Neuronal stem cell (in vitro differentiated cells): ENCODE data around the gene THUMPD3.

ENCODE experiments used
- DNase-seq: peaks from one replicate; pipeline ENCODE4 v3.0.0-alpha.2; 2013; ENCODE audit warnings: low spot score
- H2AFZ ChIP-seq: one replicate; pipeline ENCODE4 v1.6.1; 2013; ENCODE audit warnings: mild to moderate bottlenecking, low read length, inconsistent platforms
- H2AK5ac ChIP-seq: 2 replicates; pipeline ENCODE4 v1.6.1; 2013; ENCODE audit warnings: low read depth, mild to moderate bottlenecking, inconsistent platforms, low read length, moderate library complexity, mixed read lengths
- H2BK120ac ChIP-seq: 2 replicates; pipeline ENCODE4 v1.6.1; 2013; ENCODE audit warnings: low read depth, mild to moderate bottlenecking, inconsistent platforms, low read length, moderate library complexity, mixed read lengths
- H2BK12ac ChIP-seq: one replicate; pipeline ENCODE4 v1.6.1; 2013; ENCODE audit warnings: low read length, inconsistent platforms
- H2BK15ac ChIP-seq: 2 replicates; pipeline ENCODE4 v1.6.1; 2013; ENCODE audit warnings: mild to moderate bottlenecking, low read length, inconsistent platforms, mixed read lengths
- H2BK5ac ChIP-seq: one replicate; pipeline ENCODE4 v1.6.1; 2013; ENCODE audit warnings: inconsistent platforms, mild to moderate bottlenecking, low read length, moderate library complexity
- H3K14ac ChIP-seq: one replicate; pipeline ENCODE4 v1.6.1; 2013; ENCODE audit warnings: low read length, inconsistent platforms
- H3K18ac ChIP-seq: 2 replicates; pipeline ENCODE4 v1.6.1; 2013; ENCODE audit warnings: low read length, inconsistent platforms
- H3K23ac ChIP-seq: 2 replicates; pipeline ENCODE4 v1.6.1; 2013; ENCODE audit warnings: low read depth, mild to moderate bottlenecking, mixed read lengths, low read length, inconsistent platforms; ENCODE audit not compliant: poor library complexity
- H3K27ac ChIP-seq: replicated peaks from 3 replicates; pipeline ENCODE4 v1.5.1; 2013; ENCODE audit warnings: low read length, inconsistent platforms
- H3K27me3 ChIP-seq, 3 experiments: 2 replicates each; pipeline ENCODE4 v1.6.1; 2013; ENCODE audit warnings: low read length in 3 of 3, mild to moderate bottlenecking in 2 of 3, inconsistent platforms in 1 of 3, low read depth in 1 of 3, mixed read lengths in 1 of 3, moderate library complexity in 1 of 3; ENCODE audit not compliant: control insufficient read depth in 3 of 3, insufficient read depth in 3 of 3
- H3K36me3 ChIP-seq, 2 donors: replicated peaks in 1 of 2; 2 replicates each; pipeline ENCODE4 v1.6.1; 2013; ENCODE audit warnings: low read length in 2 of 2; ENCODE audit not compliant: control insufficient read depth in 2 of 2, insufficient read depth in 2 of 2
- H3K4ac ChIP-seq: 2 replicates; pipeline ENCODE4 v1.6.1; 2013; ENCODE audit warnings: inconsistent platforms, mild to moderate bottlenecking, low read length, moderate library complexity
- H3K4me1 ChIP-seq, 2 donors: 1 replicate in 1 of 2; 2 replicates in 1 of 2; pipeline ENCODE4 v1.6.1; 2013; ENCODE audit warnings: low read length in 2 of 2, low read depth in 1 of 2; ENCODE audit not compliant: control insufficient read depth in 2 of 2, insufficient read depth in 1 of 2
- H3K4me2 ChIP-seq: one replicate; pipeline ENCODE4 v1.6.1; 2013; ENCODE audit warnings: mild to moderate bottlenecking, low read length, inconsistent platforms; ENCODE audit not compliant: insufficient read depth, poor library complexity, severe bottlenecking
- H3K4me3 ChIP-seq, 2 donors: 2 replicates each; pipeline ENCODE4 v1.5.1; 2013; ENCODE audit warnings: low read length in 2 of 2, mild to moderate bottlenecking in 2 of 2, inconsistent platforms in 1 of 2, moderate library complexity in 1 of 2
- H3K79me1 ChIP-seq: one replicate; pipeline ENCODE4 v1.6.1; 2013; ENCODE audit warnings: low read depth, mild to moderate bottlenecking, inconsistent platforms, low read length, moderate library complexity
- H3K9ac ChIP-seq: one replicate; pipeline ENCODE4 v1.6.1; 2013; ENCODE audit warnings: mild to moderate bottlenecking, low read depth, low read length, inconsistent platforms; ENCODE audit not compliant: poor library complexity
- H3K9me3 ChIP-seq, 2 donors: replicated peaks in 1 of 2; 2 replicates each; pipeline versions ENCODE3 to v1.6.1; 2013; ENCODE audit warnings: low read length in 2 of 2, mild to moderate bottlenecking in 2 of 2, inconsistent platforms in 1 of 2, low read depth in 1 of 2, mixed read lengths in 1 of 2, moderate library complexity in 1 of 2; ENCODE audit not compliant: control insufficient read depth in 2 of 2, insufficient read depth in 1 of 2
- H4K8ac ChIP-seq: one replicate; pipeline ENCODE4 v1.6.1; 2013; ENCODE audit warnings: low read depth, mild to moderate bottlenecking, inconsistent platforms, low read length, moderate library complexity
- H4K91ac ChIP-seq: one replicate; pipeline ENCODE4 v1.6.1; 2013; ENCODE audit warnings: low read length, low read depth, mild to moderate bottlenecking, inconsistent platforms; ENCODE audit not compliant: poor library complexity
- WGBS, 2 donors: extraction: QIAGEN DNeasy Blood & Tissue Kit; methylation state at CpG; one replicate each; pipeline ENCODE4 v1.1.7; 2013; ENCODE audit warnings: missing lambda C conversion rate in 2 of 2, mixed read lengths in 1 of 2; ENCODE audit not compliant: insufficient read length in 2 of 2, insufficient replicate concordance in 1 of 2; ENCODE audit errors: extremely low coverage in 2 of 2; 5-methylcytosine and 5-hydroxymethylcytosine counted together

Gene THUMPD3

DNA sequence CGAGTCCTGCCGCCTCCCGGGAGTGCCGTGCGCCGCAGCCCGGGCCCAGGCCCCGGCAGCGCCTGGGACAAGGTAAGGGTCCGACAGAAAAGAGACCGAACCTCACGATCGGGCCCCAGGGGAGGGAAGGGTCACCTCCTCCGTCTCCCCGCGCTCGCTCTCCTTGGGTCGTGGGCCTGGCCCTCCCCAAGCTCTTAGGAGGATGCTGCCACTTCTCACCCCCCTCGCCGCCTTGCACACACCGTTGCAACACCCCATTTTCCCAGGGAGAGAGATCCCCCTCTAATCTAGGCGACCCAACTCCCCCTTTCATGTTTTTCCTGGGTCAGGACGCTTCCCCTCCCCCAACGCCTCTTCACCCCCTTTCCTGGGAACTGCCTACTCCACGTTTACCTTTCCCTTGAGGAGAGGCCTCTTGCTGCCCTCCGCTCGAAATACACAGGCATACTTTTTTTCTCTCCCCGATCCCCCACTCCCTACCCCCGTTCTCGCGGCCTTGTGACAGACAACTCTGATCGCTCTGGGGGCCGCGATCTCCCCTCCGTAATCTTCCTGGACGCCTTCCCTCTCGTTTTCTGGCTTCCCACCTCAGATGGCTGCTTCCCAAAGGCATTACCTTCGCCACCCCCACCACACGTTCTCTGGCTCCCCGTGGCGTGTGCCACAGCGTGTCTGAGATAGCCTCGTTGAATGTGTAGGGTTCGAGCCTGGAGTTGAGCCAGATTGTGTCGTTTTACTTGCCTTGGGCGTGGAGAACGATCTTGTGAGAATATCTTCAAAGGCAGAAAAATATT is 35.2 kb downstream of the THUMPD3 start:
- Histone ChIP-seq H3K18ac (peak overlapping the region; percentile 99), H3K36me3 (peaks cover 2 to 28% of the 10 kb centered on the region in 2 donors), H3K4ac (peak overlapping the region; percentile 56), H3K27ac (peak overlapping the region; percentile 96), H2BK12ac (peak overlapping the region; percentile 14), H3K9me3 (no peaks in the 10 kb centered on the region), H2BK120ac (peak overlapping the region; percentile 57), H3K27me3 (no peaks in the 10 kb centered on the region), H3K23ac (peak overlapping the region; percentile 94), H2AK5ac (peak overlapping the region; percentile 97), H4K91ac (no peak overlapping the region), H3K4me2 (peak overlapping the region; percentile 48), H3K4me1 (peaks cover 4 to 39% of the 10 kb centered on the region in 2 donors), H3K4me3 (peak overlapping the region; percentile 88 to 93), H3K14ac (peak overlapping the region; percentile 3), H4K8ac (no peak overlapping the region), H2AFZ (no peak overlapping the region), H2BK15ac (peak overlapping the region; percentile 70), H3K9ac (peak overlapping the region; percentile 99), H3K79me1 (no peaks in the 10 kb centered on the region), H2BK5ac (peak overlapping the region; percentile 21)
- WGBS, 2 donors, result no CpG with 5 or more reads among the region's 47 CpGs
- peak; percentile 38 for DNase-seq

DNA sequence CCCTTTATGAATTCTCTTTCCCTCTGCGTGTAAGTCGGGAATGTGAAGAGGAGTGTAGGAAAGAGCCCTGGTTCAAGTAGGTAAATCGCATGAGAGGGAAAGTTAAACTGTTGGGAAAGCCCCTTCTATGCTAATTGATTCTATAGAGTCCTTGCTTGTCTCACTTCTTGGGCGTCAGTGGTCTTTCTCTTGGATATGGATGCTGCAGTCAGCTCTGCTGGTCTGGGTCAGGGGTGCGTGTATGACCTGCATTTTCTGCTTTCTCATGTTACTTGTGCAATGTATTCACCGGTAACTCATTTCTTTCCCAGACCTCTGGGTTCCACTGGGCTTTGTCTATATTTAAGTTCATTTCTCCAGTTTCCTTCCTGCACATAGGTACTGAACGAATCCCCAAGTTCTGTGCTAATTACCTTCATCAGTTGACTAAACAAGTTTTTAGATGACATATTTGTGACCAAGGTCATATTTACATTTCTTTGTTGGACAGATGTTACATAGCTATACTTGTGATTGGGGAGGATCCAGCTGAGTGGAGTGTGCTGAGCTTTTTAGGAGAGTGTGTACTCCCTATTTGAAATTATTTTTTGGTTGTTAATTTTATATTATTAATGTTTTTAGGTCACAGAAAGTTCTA is 36.0 kb downstream of the THUMPD3 start:
- H3K4me3 ChIP-seq, result peak overlapping the region; percentile 88 to 93
- H4K8ac ChIP-seq, result no peak overlapping the region
- H4K91ac ChIP-seq, result no peak overlapping the region
- no peak overlapping the region for H2AFZ ChIP-seq
- H3K27me3 ChIP-seq, result no peaks in the 10 kb centered on the region
- peaks cover 0 to 21% of the 10 kb centered on the region in 2 donors for H3K36me3 ChIP-seq
- H2BK5ac ChIP-seq, result peak overlapping the region; percentile 21
- H3K27ac ChIP-seq, result peak overlapping the region; percentile 96
- no peak overlapping the region for H2BK15ac ChIP-seq
- H3K18ac ChIP-seq, result no peak overlapping the region
- H3K79me1 ChIP-seq, result no peaks in the 10 kb centered on the region
- no peaks in the 10 kb centered on the region for H3K9me3 ChIP-seq
- no peak overlapping the region for H2BK12ac ChIP-seq
- WGBS, 2 donors, result no CpG with 5 or more reads among the region's 7 CpGs
- H3K23ac ChIP-seq, result no peak overlapping the region
- H3K9ac ChIP-seq, result peak overlapping the region; percentile 38
- DNase-seq, result no peak
- peak overlapping the region; percentile 48 for H3K4me2 ChIP-seq
- no peak overlapping the region for H2BK120ac ChIP-seq
- no peak overlapping the region for H2AK5ac ChIP-seq
- H3K4me1 ChIP-seq, result peaks cover 4 to 47% of the 10 kb centered on the region in 2 donors
- H3K4ac ChIP-seq, result no peak overlapping the region
- H3K14ac ChIP-seq, result no peak overlapping the region

- Histone ChIP-seq H3K18ac (no peak overlapping the region), H3K79me1 (no peaks in the 10 kb centered on the region), H3K4me2 (peak overlapping the region; percentile 41), H3K23ac (no peak overlapping the region), H3K4me1 (peaks cover 4 to 48% of the 10 kb centered on the region in 2 donors), H2AFZ (no peak overlapping the region), H3K9me3 (no peaks in the 10 kb centered on the region), H2BK5ac (no peak overlapping the region), H4K91ac (no peak overlapping the region), H3K4ac (no peak overlapping the region), H3K27me3 (no peaks in the 10 kb centered on the region), H3K4me3 (peak overlapping the region in 1 of 2 donors; percentile 93), H3K14ac (no peak overlapping the region), H3K27ac (no peak overlapping the region), H2BK15ac (no peak overlapping the region), H2AK5ac (no peak overlapping the region), H3K36me3 (peaks cover 0 to 16% of the 10 kb centered on the region in 2 donors), H3K9ac (no peak overlapping the region), H2BK12ac (no peak overlapping the region), H2BK120ac (no peak overlapping the region), H4K8ac (no peak overlapping the region)
- no CpG with 5 or more reads among the region's 2 CpGs for WGBS, 2 donors
- no peak for DNase-seq
Measured at GRCh38 chr3:9399337-9399703, 36.5 kb downstream of the THUMPD3 start.

DNA sequence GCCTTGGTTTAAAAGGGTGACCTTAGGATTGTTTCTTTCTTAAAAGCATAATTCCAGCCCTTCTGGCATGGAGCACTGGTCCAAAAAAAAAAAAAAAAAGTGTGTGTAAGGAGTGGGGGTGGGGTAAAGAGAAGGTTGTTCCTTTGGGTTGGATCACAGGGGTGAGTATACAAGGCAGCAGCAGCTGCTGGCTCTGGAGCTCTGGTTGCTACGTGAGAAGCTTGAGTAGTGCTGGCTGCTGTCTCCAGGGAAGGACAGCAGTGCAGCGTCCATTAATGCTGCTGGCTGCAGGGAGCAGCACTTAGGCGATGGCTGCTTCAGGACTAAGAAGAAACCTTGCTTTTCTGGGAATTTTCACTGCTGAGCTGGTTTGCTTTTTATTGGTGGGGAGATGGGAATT is 36.9 kb downstream of the THUMPD3 start:
- peaks cover 8 to 48% of the 10 kb centered on the region in 2 donors for H3K4me1 ChIP-seq
- H2BK15ac ChIP-seq, result no peak overlapping the region
- H2BK120ac ChIP-seq, result no peak overlapping the region
- peak overlapping the region; percentile 72 for H3K27ac ChIP-seq
- H3K23ac ChIP-seq, result no peak overlapping the region
- no peak overlapping the region for H3K18ac ChIP-seq
- peaks cover 0 to 12% of the 10 kb centered on the region in 2 donors for H3K36me3 ChIP-seq
- no peak overlapping the region for H2AK5ac ChIP-seq
- H3K79me1 ChIP-seq, result no peaks in the 10 kb centered on the region
- peak; percentile 78 for DNase-seq
- H3K27me3 ChIP-seq, result no peaks in the 10 kb centered on the region
- H2BK5ac ChIP-seq, result no peak overlapping the region
- H2AFZ ChIP-seq, result no peak overlapping the region
- H3K4me3 ChIP-seq, result peak overlapping the region in 1 of 2 donors; percentile 93
- no peak overlapping the region for H3K9ac ChIP-seq
- H2BK12ac ChIP-seq, result no peak overlapping the region
- H3K9me3 ChIP-seq, result no peaks in the 10 kb centered on the region
- WGBS, 2 donors, result no CpG with 5 or more reads among the region's 3 CpGs
- no peak overlapping the region for H4K91ac ChIP-seq
- no peak overlapping the region for H3K4ac ChIP-seq
- peak overlapping the region; percentile 58 for H3K4me2 ChIP-seq
- H4K8ac ChIP-seq, result no peak overlapping the region
- no peak overlapping the region for H3K14ac ChIP-seq
